Mesodermal cell (in vitro differentiated cells): ENCODE results near the gene APOB.
"Not testable (repeated sequence)": the region's sequence is repeated elsewhere in the genome, so short reads cannot be mapped to it uniquely, and the experiment has no call there.

Source experiments
- H3K27ac ChIP-seq: 2 replicates; pipeline ENCODE4 v1.7.0; 2013; ENCODE audit warnings: mild to moderate bottlenecking, low read depth, low read length, moderate library complexity; ENCODE audit not compliant: severe bottlenecking
- H3K36me3 ChIP-seq: 2 replicates; pipeline ENCODE4 v1.7.1; 2013; ENCODE audit warnings: mild to moderate bottlenecking, low read length, moderate library complexity; ENCODE audit not compliant: control insufficient read depth, insufficient read depth
- H3K4me1 ChIP-seq: one replicate; pipeline ENCODE4 v1.7.1; 2013; ENCODE audit warnings: mild to moderate bottlenecking, low read length; ENCODE audit not compliant: insufficient read depth, control insufficient read depth, poor library complexity, severe bottlenecking
- H3K4me3 ChIP-seq: 2 replicates; pipeline ENCODE4 v1.7.0; 2013; ENCODE audit warnings: low read length, control low read depth, mild to moderate bottlenecking; ENCODE audit not compliant: insufficient read depth, poor library complexity, severe bottlenecking; ENCODE audit errors: extremely low read depth
- H3K9me3 ChIP-seq: 2 replicates; pipeline ENCODE4 v1.7.1; 2013; ENCODE audit warnings: mild to moderate bottlenecking, low read length, moderate library complexity; ENCODE audit not compliant: control insufficient read depth
- WGBS, 2 experiments: methylation state at CpG; one replicate each; pipeline ENCODE4 v1.1.5; 2013; ENCODE audit warnings: missing lambda C conversion rate in 2 of 2; ENCODE audit not compliant: insufficient coverage in 2 of 2; 5-methylcytosine and 5-hydroxymethylcytosine counted together

APOB gene

GRCh38 chr2:21032338-21033236 is 11.3 kb downstream of the APOB start:
- Histone ChIP-seq H3K36me3 (no peaks in the 10 kb centered on the region), H3K9me3 (no peaks in the 10 kb centered on the region), H3K4me1 (no peaks in the 10 kb centered on the region), H3K27ac (no peak overlapping the region), H3K4me3 (no peak overlapping the region)
- WGBS, 2 experiments: 82 to 88% methylated on average over 10 to 14 of the region's 14 CpGs

DNA sequence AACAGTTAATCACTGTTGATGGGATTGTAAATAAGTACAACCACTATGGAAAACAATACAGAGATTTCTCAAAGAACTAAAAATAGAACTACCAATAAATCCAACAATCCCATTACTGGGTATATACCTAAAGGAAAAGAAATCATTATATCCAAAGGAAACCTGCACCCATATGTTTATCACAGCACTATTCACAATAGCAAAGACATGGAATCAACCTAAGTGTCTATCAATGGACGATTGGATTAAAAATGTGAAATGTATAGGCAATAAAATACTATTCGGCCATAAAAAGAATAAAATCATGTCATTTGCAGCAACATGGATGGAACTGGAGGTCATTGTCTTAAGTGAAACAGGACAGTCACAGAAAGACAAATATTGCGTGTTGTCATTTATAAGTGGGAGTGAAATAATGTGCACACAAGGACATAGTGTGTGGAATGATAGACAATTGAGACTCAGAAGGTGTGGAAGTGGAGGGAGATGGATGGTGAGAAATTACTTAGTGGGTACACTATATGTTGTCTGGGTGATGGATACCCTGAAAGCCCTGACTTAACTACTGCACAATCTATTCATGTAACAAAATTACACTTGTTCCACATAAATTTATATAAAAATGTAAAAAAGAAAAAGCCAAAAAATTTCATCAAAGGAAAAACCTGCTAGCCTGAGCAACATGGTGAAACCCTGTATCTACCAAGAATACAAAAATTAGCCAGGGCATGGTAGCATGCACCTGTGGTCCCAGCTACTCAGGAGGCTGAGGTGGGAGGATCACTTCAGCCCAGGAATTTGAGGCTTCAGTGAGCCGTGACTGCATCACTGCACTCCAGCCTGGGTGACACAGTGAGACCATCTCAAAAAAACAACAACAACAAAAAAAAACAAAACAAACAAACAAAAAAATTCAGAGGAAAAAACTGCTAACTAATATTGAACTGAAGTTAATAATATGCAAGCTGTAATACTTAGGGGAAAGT is 12.6 kb downstream of the APOB start:
- no peaks in the 10 kb centered on the region for H3K36me3 ChIP-seq
- H3K4me1 ChIP-seq: no peaks in the 10 kb centered on the region
- no peak overlapping the region for H3K27ac ChIP-seq
- 76 to 100% methylated on average over 2 to 3 of the region's 4 CpGs for WGBS, 2 experiments
- no peak overlapping the region for H3K4me3 ChIP-seq
- H3K9me3 ChIP-seq: no peaks in the 10 kb centered on the region

GRCh38 chr2:21029519-21029918 is 14.4 kb downstream of the APOB start:
- 100% methylated on average over 1 to 2 of the region's 2 CpGs for WGBS, 2 experiments
- H3K27ac ChIP-seq: no peak overlapping the region

DNA sequence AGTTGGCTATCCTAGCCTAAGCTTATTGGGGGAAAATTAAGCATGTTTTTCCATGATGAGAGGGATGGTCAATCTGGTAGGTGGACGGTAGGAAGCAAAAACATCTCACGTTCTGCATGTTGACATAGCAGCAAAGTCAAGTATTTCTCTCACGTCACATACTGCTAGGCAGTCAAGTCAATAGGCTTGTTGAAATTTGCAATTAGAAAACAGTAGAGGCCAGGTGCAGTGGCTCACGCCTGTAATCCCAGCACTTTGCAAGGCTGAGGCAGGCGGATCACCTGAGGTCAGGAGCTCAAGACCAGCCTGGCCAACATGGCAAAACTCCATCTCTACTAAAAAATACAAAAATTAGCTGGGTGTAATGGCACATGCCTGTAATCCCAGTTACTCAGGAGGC is 14.9 kb downstream of the APOB start:
- H3K4me3 ChIP-seq, H3K4me1 ChIP-seq, H3K36me3 ChIP-seq, H3K27ac ChIP-seq, H3K9me3 ChIP-seq: not testable (repeated sequence)
- 79 to 83% methylated on average over 4 to 5 of the region's 5 CpGs for WGBS, 2 experiments

More at GRCh38 chr2:21029519-21029918, 14.4 kb downstream of the APOB start:
- no peaks in the 10 kb centered on the region for H3K9me3 ChIP-seq
- H3K4me1 ChIP-seq: no peaks in the 10 kb centered on the region
- H3K4me3 ChIP-seq: no peak overlapping the region
- H3K36me3 ChIP-seq: no peaks in the 10 kb centered on the region

DNA sequence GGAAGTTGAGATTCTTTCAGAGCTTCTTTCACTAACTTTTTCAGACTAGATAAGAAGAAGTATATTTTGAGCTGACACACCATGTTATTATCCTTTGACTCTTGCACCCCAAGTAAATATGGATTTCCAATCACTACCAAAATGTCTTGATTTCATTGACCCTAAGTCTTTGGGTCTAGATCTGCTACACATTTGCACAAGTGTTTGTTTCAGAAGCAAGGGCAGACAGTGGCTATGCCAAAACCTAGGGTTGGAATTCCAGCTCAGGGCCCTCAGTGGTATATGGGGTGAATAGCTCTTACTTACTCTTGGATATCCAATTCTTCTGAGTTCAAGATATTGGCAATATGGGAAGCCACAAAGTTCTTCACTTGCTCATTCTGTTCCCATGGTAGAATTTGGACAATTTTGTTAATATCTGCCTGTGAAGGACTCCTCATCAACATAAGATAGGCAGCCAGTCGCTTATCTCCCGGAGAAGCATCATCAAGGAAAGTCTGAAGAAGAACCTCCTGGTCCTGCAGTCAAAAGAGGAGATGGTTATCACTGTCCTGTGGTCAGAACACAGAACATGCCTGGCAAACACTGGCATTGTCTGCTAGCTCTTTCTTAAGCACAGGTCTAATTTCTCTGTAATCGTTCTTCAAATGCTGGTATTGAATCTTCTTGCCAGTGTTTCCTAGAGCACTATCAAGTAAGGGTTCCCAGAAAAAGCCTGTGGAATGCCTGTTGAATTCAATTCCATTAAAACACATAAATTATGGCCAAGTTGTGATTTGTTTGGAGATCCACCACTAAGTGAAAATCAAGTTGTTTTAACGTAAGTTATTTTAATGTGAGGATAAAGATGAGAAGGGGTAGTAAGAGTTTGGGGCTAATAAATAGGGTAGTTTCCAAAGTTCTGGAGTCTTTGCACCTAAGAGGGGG is 15.6 kb downstream of the APOB start:
- 83 to 88% methylated on average over 3 to 4 of the region's 4 CpGs for WGBS, 2 experiments
- H3K4me1 ChIP-seq: no peaks in the 10 kb centered on the region
- no peak overlapping the region for H3K4me3 ChIP-seq
- H3K27ac ChIP-seq: no peak overlapping the region
- no peaks in the 10 kb centered on the region for H3K9me3 ChIP-seq
- no peaks in the 10 kb centered on the region for H3K36me3 ChIP-seq

DNA sequence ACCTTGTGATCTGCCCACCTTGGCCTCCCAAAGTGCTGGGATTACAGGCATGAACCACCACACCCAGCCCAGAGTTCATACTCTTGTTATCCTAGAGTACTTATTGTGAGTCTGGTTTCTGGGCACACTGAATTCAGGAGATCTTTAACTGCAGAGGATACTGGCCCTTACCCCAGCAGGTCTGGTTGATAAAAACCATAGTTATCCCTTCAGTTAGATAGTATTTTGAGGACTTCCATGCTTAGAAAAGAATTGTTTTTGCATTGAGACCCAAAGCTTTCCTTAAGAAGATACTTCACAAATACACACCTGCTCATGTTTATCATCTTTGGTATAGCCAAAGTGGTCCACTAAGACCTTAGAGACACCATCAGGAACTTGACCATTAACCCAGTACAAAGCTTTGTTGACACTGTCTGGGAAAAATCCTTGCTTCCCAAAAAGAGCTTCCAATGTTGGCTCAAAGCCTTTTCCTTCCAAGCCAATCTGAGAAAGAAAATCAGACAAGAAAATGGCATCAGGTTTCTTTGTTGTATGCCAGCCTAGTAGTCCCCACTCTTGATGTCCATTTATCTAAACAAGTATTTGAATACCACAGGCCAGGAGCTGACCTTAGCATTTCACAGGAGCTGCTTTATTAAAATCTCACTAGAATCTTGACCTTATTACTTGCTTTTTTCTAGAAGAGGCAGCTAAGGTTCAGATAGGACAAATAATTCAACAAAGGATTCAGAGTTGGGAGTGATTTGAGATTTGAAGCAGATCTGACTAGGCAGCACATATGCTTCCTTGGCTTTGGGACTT is 17.2 kb downstream of the APOB start:
- no peak overlapping the region for H3K27ac ChIP-seq
- no peaks in the 10 kb centered on the region for H3K9me3 ChIP-seq
- H3K4me3 ChIP-seq: no peak overlapping the region

GRCh38 chr2:21025690-21026478 is 18.0 kb downstream of the APOB start:
- 90 to 96% methylated on average over 5 to 7 of the region's 11 CpGs for WGBS, 2 experiments

More for the DNA sequence above, 17.2 kb downstream of the APOB start:
- no peaks in the 10 kb centered on the region for H3K36me3 ChIP-seq
- no peaks in the 10 kb centered on the region for H3K4me1 ChIP-seq

GRCh38 chr2:21024722-21025389 is 19.0 kb downstream of the APOB start:
- no peaks in the 10 kb centered on the region for H3K4me1 ChIP-seq
- H3K36me3 ChIP-seq: no peaks in the 10 kb centered on the region
- WGBS, 2 experiments: 93 to 94% methylated on average over 5 to 6 of the region's 7 CpGs
- no peaks in the 10 kb centered on the region for H3K9me3 ChIP-seq
- no peak overlapping the region for H3K4me3 ChIP-seq
- no peak overlapping the region for H3K27ac ChIP-seq

More at GRCh38 chr2:21025690-21026478, 18.0 kb downstream of the APOB start:
- H3K27ac ChIP-seq: no peak overlapping the region
- H3K36me3 ChIP-seq: no peaks in the 10 kb centered on the region
- no peaks in the 10 kb centered on the region for H3K4me1 ChIP-seq
- no peaks in the 10 kb centered on the region for H3K9me3 ChIP-seq
- H3K4me3 ChIP-seq: no peak overlapping the region

GRCh38 chr2:21024198-21024597 is 19.7 kb downstream of the APOB start:
- 100% methylated on average over 1 to 2 of the region's 5 CpGs for WGBS, 2 experiments
- H3K4me3 ChIP-seq: no peak overlapping the region
- H3K36me3 ChIP-seq: no peaks in the 10 kb centered on the region
- no peak overlapping the region for H3K27ac ChIP-seq
- H3K4me1 ChIP-seq: no peaks in the 10 kb centered on the region
- no peaks in the 10 kb centered on the region for H3K9me3 ChIP-seq
